PC-3 (cell line): ENCODE results near the gene SCNN1B. TPM values are rescaled to one million over a fixed set of nuclear protein-coding genes. Genes with fewer than 3 reads are reported as not detected.

Source experiments
- ATAC-seq: fragments of 200-7000 bp; cut with Tn5 transposase; 2 replicates; pipeline ENCODE4 v1.9.1; 2020; ENCODE audit warnings: mild to moderate bottlenecking, moderate library complexity
- BruUV-seq: library from RNA; stranded (reverse); fragments of 400-500 nt; replicated peaks from 2 replicates; lab custom pipeline; 2021; lab: Mats Ljungman, UMichigan
- CTCF ChIA-PET: fragments of 300-600 bp; sonication (Branson Sonifier 250); formaldehyde crosslinking; loops from one replicate; lab custom pipeline; 2022; ENCODE audit warnings: antibody characterized with exemption; lab: Charles Lee
- POLR2A ChIA-PET: fragments of 300-600 bp; sonication (Branson Sonifier 250); formaldehyde crosslinking; loops from one replicate; lab custom pipeline; 2022; ENCODE audit warnings: antibody characterized with exemption; ENCODE audit not compliant: unreplicated experiment; lab: Charles Lee
- DNase-seq: peaks from one replicate; pipeline ENCODE4 v3.0.0-alpha.2; 2015
- H2AFZ ChIP-seq: fragments of 300-600 bp; sonication (generic); 2 replicates; pipeline ENCODE4 v1.6.0; 2016; ENCODE audit warnings: antibody characterized with exemption, low read length
- H3F3A ChIP-seq: fragments of 300-600 bp; sonication (generic); one replicate; pipeline ENCODE4 v1.6.0; 2017; ENCODE audit warnings: antibody characterized with exemption, low read length, control low read depth, mild to moderate bottlenecking; ENCODE audit not compliant: unreplicated experiment
- H3K27ac ChIP-seq: fragments of 300-600 bp; sonication (generic); 2 replicates; pipeline ENCODE4 v1.5.1; 2016; ENCODE audit warnings: mild to moderate bottlenecking, low read length
- H3K27me3 ChIP-seq: fragments of 300-600 bp; sonication (generic); 2 replicates; pipeline ENCODE4 v1.6.1; 2016; ENCODE audit warnings: low read length, mixed read lengths
- H3K36me3 ChIP-seq: fragments of 300-600 bp; sonication (generic); 2 replicates; pipeline ENCODE4 v1.6.1; 2016; ENCODE audit warnings: low read depth, mixed run types, low read length, mixed read lengths
- H3K4me1 ChIP-seq: fragments of 300-600 bp; sonication (generic); 2 replicates; pipeline ENCODE4 v1.5.1; 2016; ENCODE audit warnings: low read length; ENCODE audit not compliant: insufficient read depth
- H3K4me2 ChIP-seq: fragments of 300-600 bp; sonication (generic); 2 replicates; pipeline ENCODE4 v1.6.0; 2016; ENCODE audit warnings: low read length
- H3K4me3 ChIP-seq: fragments of 300-600 bp; sonication (generic); 2 replicates; pipeline ENCODE4 v1.5.1; 2016; ENCODE audit warnings: mild to moderate bottlenecking, low read length, mixed read lengths
- H3K79me2 ChIP-seq: fragments of 300-600 bp; sonication (generic); 2 replicates; pipeline ENCODE4 v1.6.1; 2017; ENCODE audit warnings: low read length, mixed read lengths
- H3K9ac ChIP-seq: fragments of 300-600 bp; sonication (generic); 2 replicates; pipeline ENCODE4 v1.6.0; 2016; ENCODE audit warnings: mild to moderate bottlenecking, low read length
- H3K9me2 ChIP-seq: fragments of 300-600 bp; sonication (generic); replicated peaks from 2 replicates; pipeline ENCODE4 v1.6.1; 2016; ENCODE audit warnings: mixed run types, low read length, mixed read lengths
- H3K9me3 ChIP-seq: fragments of 300-600 bp; sonication (generic); 2 replicates; pipeline ENCODE4 v1.6.1; 2016; ENCODE audit warnings: low read length, mixed read lengths
- H4K20me1 ChIP-seq: fragments of 300-600 bp; sonication (generic); 2 replicates; pipeline ENCODE4 v1.6.1; 2016; ENCODE audit warnings: low read length, mixed read lengths
- EZH2 ChIP-seq: fragments of 300-600 bp; sonication (generic); IDR thresholded peaks from one replicate; pipeline ENCODE4 v1.6.1; 2017; ENCODE audit warnings: antibody characterized with exemption, mild to moderate bottlenecking, low read length; ENCODE audit not compliant: unreplicated experiment
- EZH2phosphoT487 ChIP-seq: fragments of 300-600 bp; sonication (generic); IDR thresholded peaks from 2 replicates; pipeline ENCODE4 v1.6.1; 2018; ENCODE audit warnings: mild to moderate bottlenecking, antibody characterized with exemption, low read length, borderline replicate concordance
- intact Hi-C: fragments of 100-400 bp; cut with micrococcal nuclease; formaldehyde crosslinking; loops from 2 replicates; pipeline ENCODE4 v1.9.0; 2023
- total RNA-seq: library from RNA; depleted of rRNA; stranded (reverse); fragments of >200 nt; gene quantifications from 2 replicates; pipeline ENCODE4 v1.2.3, GENCODE V29; 2014
- TF ChIP-seq, protein P1 (sequence below): fragments of 300-600 bp; sonication (generic); conservative IDR thresholded peaks from 2 replicates; pipeline ENCODE4 v1.5.1; 2017; ENCODE audit warnings: antibody characterized with exemption, low read depth, mild to moderate bottlenecking, low read length

Gene SCNN1B
- total RNA-seq, 1 experiment from 2014 or later, result 4.1 TPM

GRCh38 chr16:23401139-23401538 is 99.0 kb downstream of the SCNN1B start:
- Histone ChIP-seq H2AFZ (no peak overlapping the region), H3K9me2 (no peaks in the 10 kb centered on the region), H3K27ac (no peak overlapping the region), H3K9me3 (no peaks in the 10 kb centered on the region), H3K27me3 (no peaks in the 10 kb centered on the region), H4K20me1 (no peaks in the 10 kb centered on the region), H3K4me1 (no peaks in the 10 kb centered on the region), H3K36me3 (0 out of 2 replicates have a peak, but pooled peaks cover 3% of the 10 kb centered on the region), H3K4me2 (no peak overlapping the region), H3K79me2 (no peaks in the 10 kb centered on the region), H3K9ac (no peak overlapping the region), H3F3A (no peaks in the 10 kb centered on the region), H3K4me3 (no peak overlapping the region)
- intact Hi-C loops, result no loop called here
- CTCF ChIA-PET, result no interaction called here
- DNase-seq (no peak), ATAC-seq (no peak)
- TF ChIP-seq EZH2 (no peak), EZH2phosphoT487 (no peak)
- TF ChIP-seq, protein P1, sequence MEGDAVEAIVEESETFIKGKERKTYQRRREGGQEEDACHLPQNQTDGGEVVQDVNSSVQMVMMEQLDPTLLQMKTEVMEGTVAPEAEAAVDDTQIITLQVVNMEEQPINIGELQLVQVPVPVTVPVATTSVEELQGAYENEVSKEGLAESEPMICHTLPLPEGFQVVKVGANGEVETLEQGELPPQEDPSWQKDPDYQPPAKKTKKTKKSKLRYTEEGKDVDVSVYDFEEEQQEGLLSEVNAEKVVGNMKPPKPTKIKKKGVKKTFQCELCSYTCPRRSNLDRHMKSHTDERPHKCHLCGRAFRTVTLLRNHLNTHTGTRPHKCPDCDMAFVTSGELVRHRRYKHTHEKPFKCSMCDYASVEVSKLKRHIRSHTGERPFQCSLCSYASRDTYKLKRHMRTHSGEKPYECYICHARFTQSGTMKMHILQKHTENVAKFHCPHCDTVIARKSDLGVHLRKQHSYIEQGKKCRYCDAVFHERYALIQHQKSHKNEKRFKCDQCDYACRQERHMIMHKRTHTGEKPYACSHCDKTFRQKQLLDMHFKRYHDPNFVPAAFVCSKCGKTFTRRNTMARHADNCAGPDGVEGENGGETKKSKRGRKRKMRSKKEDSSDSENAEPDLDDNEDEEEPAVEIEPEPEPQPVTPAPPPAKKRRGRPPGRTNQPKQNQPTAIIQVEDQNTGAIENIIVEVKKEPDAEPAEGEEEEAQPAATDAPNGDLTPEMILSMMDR, result no peak
- no TSS peak for BruUV-seq
- POLR2A ChIA-PET, result no interaction called here

DNA sequence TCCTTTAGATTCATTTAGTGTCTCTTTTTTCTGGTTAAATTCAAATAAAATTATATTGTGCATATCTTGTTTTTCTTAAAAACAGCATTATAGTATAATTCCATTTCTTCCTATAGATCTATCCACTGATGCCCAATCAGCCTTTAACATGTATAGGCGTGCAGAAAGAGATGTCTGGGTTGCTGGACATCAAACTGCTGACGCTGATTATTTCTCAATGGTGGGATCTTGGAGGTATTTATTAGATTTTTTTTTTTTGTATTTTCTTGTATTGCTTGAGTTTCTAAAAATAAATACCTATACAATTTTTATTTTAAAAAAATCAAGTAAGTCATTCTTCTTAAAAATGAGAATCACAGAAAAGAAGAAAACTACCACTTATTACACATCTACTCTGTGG is 100.0 kb downstream of the SCNN1B start:
- BruUV-seq, result no TSS peak
- no peak for ATAC-seq
- CTCF ChIA-PET, result no interaction called here
- Histone ChIP-seq H3K4me1 (no peaks in the 10 kb centered on the region), H3K9me2 (no peaks in the 10 kb centered on the region), H3K9me3 (no peaks in the 10 kb centered on the region), H3K9ac (no peak overlapping the region), H3K36me3 (0 out of 2 replicates have a peak, but pooled peaks cover 3% of the 10 kb centered on the region), H3K27ac (no peak overlapping the region), H2AFZ (no peak overlapping the region), H3K79me2 (no peaks in the 10 kb centered on the region), H4K20me1 (no peaks in the 10 kb centered on the region), H3K4me3 (no peak overlapping the region), H3K27me3 (no peaks in the 10 kb centered on the region), H3K4me2 (no peak overlapping the region), H3F3A (no peaks in the 10 kb centered on the region)
- intact Hi-C loops, result no loop called here
- TF ChIP-seq, protein P1, result no peak
- TF ChIP-seq EZH2 (no peak), EZH2phosphoT487 (no peak)
- no peak for DNase-seq
- POLR2A ChIA-PET, result no interaction called here

DNA sequence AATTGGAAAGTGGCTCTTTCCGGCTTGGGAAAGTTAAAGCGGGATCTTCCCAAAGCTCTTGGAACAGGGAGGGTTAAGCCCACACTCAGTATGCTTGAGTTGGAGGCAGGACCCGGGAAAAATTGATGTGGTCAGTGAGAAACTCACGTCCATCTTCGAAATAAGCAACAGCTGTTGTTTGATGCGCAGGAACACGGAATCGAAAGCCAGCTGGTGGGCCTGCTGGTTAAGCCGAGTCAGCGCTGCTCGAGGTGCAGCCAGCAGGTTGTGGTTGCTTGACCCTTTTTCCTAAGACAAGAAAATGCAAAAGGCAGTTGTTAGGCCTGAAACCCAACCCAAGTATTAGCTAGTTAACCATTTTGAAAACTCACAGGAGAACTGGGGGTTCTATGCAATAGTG is 101.4 kb downstream of the SCNN1B start:
- ChIA-PET CTCF (no interaction called here), POLR2A (no interaction called here)
- Histone ChIP-seq H3K9me3 (no peaks in the 10 kb centered on the region), H3K4me2 (no peak overlapping the region), H2AFZ (no peak overlapping the region), H3K4me1 (no peaks in the 10 kb centered on the region), H3K79me2 (no peaks in the 10 kb centered on the region), H3K4me3 (no peak overlapping the region), H3F3A (no peaks in the 10 kb centered on the region), H3K27me3 (no peaks in the 10 kb centered on the region), H3K27ac (no peak overlapping the region), H4K20me1 (no peaks in the 10 kb centered on the region), H3K9me2 (no peaks in the 10 kb centered on the region), H3K36me3 (no peaks in the 10 kb centered on the region), H3K9ac (no peak overlapping the region)
- TF ChIP-seq, protein P1, result no peak
- TF ChIP-seq EZH2phosphoT487 (no peak), EZH2 (no peak)
- intact Hi-C loops, result no loop called here
- DNase-seq (no peak), ATAC-seq (no peak)
- BruUV-seq, result no TSS peak
